NCI-H1436 (cell line): ENCODE data around the gene MEIOB.

Experiments
- DNase-seq: peaks from one replicate; lab custom pipeline; 2025; lab: John Stamatoyannopoulos, UW

The MEIOB gene

DNA sequence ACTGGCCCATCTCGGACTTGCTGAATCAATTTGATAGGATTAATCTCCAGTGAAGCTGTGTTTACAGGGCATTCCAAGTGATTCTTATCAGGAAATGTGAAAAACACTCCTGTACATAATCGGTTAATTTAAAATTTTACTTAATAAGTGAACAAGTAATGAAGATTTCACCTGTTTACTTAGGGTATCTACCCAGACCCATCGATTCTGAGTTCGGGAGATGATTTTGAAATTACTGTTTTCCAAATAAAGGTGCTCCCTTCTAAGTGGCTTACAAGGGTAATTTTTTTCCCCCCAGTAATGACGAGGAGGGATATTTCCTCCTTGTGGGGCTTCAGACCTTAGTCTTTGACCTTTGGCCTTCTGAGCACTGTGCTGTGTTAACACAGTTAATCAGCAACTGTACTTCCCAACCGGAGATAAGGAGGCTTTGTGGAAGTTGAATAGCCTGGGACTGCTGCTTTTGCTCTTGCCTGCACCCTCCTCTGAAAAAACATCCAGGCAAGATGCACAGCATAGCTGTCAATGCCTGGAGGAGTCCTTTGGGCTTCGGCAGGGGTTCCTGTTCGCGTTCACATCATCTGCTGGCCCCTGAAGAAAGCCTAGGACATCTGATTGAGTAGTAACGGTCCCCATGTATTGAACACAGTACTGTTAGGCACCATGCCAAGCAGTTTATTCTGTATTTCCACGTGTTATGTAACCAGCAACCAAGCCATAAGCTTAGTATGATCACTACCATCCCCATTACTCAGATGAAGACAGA, 43.1 kb downstream of the MEIOB start:
- DNase-seq, result no peak

DNA sequence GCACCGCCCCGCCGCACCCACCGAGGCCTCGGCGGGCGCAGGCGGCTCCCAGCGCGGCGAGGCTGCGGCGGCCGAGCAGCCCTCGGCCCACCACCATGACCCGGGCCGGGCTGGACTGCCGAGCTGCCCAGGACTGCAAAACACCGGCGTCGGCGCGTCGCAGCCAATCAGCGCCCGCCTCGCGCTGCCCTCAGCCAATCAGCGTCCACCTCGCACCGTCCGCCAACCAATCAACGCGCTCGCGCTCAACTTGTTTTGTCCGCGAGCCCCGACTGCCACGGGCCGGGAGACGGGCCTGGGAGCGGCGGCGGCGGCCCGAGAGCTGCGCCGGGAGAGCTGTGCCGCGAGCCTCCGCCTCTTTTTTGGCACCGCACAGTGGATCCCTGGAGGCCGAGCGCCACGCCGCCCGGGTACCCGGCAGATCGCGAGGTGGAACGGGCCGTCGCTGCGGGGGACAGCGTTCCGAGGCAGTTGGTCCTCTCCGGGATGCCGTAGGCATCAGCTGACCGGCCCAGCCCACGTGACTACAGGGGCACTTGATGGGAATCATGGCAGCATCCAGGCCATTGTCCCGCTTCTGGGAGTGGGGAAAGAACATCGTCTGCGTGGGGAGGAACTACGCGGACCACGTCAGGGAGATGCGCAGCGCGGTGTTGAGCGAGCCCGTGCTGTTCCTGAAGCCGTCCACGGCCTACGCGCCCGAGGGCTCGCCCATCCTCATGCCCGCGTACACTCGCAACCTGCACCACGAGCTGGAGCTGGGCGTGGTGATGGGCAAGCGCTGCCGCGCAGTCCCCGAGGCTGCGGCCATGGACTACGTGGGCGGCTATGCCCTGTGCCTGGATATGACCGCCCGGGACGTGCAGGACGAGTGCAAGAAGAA, 45.0 kb downstream of the MEIOB start, which contains the start of the genes FAHD1 and HAGH:
Gene FAHD1, plus strand, starts transcription at position 516 of the 883 bp plus-strand sequence. Its CDS starts 33 bp downstream, at position 549.
Gene HAGH, minus strand, starts transcription at position 135 of the 883 bp plus-strand sequence. Its CDS starts 38 bp downstream, at position 97.
- peak; percentile 78 for DNase-seq

DNA sequence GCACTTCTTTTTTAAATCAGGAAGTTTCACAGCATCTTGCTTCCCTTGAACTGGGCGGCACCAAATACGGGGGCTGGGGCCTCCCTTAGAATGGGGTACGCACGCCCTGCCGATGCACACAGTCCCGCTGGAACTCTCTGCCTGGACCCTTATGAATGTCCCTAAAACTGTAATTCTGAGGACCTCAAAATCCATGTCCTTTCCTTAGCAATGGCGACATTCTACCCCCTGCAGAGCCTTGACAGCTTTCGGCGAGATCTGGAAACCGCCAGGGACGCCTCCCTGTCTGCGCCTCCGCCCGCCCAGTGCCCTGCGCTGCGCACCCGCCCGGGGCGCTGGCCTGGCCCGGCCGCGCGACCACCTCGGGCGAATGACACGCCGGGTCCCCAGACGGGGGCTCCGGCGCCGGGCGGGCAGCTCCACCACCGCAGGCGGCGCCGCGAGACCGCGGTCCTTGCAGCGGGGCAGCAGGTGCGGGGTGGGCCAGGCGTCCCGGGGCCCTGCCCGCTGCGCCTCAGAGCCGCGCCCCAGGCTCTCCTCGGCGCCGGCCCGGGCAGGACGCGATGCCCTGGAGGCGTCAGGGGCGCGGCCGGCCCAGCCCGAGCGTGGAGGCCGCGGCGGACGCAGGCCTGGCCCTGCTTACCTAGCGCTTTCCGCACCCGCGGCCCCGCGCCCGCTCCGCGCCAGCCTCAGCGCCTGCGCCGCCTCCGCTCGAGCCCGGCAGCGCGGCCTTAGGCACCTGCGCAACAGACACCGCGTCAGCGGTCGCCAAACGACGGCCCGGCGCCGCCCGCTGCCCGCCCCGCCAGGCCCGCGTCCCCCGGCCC, 45.9 kb downstream of the MEIOB start:
- peak; percentile 56 for DNase-seq

DNA sequence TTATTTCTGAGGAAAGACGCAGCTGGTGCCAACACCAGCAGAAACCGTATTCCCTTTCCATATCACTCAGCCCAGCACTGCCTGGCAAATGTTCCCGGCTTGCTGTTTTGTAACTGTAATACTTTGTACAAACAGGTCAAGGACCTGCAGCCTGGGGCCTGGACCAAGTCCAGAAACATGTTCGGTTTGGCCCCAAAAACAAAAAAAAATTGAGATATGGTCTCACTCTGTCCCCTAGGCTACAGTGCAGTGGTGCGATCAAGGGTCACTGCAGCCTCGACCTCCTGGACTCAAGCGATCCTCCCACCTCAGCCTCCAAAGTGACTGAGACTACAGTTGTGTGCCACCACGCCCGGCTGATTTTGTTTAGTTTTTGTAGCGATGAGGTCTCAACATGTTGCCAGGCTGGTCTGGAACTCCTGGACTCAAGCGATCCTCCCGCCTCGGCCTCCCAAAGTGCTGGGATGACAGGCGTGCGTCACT, 46.5 kb downstream of the MEIOB start:
- no peak for DNase-seq

DNA sequence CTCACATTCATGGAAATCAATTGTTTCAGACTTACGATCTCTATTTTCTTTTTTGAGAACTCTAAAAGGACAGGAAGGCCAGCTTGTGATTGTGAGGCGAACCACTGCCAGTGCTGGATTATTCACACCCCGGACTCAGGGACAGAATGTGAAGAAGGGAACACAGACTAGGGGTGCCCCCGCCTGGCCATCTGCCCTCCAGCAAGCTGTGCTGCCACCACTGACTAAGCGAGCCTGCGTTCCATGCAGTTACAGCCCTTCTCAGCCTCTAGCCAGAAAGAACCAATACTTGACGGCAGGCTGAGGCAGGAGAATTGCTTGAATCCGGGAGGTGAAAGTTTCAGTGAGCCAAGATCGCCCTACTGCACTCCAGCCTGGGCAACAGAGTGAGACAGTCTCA, 48.1 kb downstream of the MEIOB start:
- DNase-seq, result no peak

DNA sequence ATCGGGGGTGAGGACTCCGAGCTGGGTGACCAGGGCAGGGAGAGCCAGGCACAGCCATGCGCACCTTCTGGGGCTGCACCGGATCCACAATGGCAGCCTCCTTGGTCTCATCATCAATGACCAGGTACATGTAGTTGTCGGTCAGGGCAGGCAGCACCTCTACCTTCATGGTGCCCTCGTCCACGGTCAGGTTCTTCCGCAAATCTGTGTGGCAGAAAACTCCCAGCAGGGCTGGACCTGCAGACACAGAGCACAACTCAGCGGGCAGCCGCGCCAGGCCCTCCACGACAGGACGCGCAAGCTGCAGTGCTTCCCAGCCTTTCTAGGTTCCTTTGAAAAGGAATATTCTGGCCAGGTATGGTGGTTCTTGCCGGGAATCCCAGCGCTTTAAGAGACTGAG, 49.2 kb downstream of the MEIOB start:
- DNase-seq, result no peak

DNA sequence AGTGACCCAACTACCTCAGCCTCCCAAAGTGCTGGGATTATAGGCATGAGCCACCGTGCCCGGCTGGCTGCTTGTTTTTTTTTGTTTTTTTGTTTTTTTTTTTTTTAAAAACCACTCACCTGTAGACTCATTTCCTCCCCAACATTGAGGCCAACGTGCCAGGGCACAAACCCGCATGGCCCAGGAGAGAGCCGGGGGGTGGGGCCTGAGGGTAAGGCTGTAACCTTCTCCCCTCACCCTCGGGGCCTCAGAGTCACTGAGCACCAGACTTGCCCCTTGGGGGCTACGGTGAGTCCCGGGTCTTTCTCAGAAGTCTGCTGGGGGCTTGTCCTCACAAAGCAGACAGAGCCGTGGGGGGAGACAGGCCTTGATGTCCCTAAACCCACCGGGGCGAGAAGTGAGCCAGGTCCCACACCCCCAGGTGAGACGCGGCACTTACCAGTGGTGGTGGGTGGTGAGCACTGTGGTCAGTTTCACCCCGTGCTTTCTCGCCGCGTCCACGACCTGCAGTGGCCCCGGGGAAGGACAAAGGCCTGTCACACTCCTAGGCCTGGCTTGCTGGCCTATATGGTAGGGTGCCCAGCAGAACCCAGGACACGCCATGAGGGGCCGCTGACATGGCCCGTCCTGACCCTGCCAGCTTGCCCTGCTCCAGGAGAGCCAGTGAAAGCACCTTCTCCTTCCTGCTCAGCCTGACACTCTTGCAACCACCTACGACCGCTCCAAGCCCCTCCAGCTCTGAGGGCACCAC, 49.9 kb downstream of the MEIOB start:
- no peak for DNase-seq

DNA sequence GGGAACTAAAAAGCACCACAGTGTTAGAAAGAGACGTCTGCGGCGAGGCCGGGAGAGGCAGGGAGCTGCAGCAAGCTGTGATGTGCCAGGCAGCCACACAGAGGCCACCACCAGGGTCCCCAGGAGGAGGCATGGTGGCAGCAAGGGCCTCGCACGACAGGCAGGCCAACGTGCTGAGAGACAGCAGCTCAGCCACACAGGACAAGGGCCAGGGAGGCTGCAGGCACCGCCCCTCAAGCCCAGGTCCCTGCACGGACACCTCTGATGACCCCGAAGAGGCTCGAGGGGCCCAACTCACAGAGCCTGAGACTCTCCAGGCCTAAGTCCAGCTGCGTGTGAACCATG, 51.0 kb downstream of the MEIOB start:
- no peak for DNase-seq

DNA sequence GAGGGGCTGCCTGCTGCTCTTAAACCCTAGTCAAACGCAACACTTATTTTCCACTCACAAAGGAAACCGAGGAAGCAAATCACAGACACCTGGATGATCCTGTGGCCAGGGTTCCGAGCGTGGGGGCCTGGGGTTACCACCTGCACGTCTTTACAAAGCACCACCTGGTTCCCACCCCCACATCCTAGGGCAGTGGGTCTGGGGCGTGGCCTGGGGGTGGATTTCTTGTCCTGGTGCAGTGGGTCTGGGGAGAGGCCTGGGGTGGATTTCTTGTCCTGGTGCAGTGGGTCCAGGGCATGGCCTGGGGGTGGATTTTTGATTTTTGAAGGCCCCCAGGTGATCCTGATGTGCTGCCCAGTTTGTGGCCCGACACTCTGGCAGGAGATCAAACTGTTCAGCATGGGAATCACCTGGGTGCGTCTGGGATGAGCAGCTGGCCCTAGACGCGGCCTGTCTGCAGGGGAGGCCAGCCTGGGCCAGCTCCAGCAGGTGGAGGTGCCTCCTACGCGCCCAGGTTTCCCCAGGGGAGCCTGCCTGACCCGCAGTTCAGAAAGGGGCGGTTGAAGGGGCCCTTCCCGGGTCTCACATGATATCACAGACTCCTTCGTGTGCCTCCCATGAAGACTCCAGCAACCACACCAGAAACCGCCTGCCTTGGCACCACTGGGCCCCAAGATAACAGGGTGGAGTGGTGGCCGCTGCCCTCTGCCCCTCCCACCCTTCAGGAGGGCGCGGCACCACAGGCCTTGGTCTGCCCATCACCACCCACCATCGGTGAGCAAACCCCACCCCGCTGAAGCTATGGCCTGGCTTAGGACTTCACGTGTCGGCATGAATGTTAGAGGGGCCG, 51.6 kb downstream of the MEIOB start:
- no peak for DNase-seq

DNA sequence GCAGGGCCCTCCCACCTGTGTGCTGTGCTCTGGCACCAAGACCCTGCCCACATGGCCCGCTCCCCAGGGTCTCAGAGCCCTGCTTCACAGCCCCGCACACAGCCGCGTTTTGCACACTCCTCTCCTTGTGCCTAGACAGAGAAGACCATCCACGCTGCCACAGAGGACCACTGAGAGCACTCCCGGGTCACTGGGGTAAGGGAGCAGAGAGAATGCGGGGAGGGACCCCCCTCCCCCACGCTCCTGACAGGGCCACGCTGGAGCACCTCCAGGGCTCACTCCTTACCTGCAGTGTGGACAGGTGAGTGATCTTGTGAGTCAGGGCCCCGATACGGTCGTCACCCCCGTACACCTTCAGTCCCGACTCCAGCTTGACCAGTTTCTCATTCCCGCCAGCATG, 52.4 kb downstream of the MEIOB start:
- no peak for DNase-seq

DNA sequence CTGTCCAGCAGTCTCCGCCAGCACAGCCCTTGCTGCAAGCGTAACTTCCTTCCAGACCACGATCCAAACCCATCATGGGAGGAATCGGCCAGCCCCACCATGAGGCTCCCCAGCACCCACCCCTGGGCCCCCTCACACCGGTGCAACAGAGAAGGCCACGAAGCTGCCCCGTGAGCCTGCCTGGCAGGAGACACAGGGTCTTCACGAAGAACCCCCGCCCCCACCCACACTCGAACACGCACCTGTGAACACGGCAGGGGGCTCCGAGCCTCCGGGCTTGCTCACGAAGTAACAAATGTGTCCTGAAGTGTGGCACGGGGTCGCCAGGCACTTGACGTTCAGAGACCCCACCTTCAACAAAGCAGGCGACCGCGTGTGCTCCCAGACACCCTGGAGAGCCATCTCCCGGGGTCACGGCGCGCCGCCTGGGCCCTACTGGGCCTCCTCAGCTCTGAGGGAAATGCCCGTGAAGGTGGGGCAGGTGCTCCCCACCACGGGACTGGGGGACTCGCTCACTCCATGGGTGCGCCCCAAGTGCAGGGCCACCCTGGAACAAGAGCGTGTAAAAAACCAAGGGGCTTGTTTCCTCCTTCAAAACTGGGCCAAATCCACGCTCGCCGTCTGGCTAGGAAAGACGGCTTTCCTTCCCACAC, 53.0 kb downstream of the MEIOB start:
- DNase-seq, result no peak

DNA sequence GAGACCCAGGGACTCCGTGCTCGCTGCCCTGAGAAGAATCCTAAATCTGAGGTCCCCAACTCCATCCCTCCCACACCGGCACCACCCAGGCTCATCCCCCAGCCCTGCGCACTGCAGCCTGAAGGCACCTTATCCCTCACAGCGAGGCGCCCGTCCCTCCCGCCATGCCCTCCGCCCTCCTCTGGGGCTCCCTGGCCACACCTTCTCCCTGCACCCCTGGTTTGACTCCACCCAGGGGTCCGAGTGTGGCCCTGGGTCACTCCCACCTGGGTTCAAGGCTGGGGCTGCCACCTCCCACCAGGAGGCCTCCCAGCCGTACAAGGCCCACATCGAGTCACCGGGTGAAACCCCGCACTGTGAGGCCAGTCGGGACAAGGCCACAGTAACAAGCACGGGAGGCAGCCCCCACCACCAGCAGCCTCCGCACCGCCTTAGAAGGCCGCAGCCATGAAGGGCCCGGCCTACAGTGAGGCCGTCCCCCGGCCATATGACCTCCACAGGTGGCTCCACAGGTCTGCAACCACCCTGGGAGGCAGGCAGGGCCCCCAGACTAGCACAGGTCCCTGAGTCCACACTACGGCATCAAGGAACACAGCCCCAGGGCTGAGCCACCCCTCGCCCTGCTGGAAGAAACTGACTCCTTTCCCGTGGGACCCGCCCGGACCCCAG, 53.6 kb downstream of the MEIOB start:
- no peak for DNase-seq

DNA sequence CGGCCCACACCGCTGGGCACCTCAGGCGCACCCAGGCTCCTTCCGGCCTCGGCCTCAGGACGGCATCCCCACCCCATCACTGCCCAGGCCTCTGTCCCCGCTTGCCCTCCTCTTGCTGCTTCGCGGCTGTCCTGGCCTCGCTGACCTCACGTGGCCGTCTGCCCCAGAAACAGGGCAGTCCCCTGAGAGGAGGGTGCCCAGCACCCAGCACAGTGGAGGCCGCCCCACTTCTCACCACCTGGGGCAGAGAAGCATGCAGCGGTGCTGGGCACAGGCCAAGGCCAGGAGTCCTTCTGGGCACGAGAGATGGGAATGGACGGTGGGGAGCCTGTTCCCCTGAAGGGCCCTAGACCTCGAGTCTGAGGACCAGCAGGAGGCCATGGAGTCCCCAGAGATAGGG, 54.2 kb downstream of the MEIOB start:
- DNase-seq, result no peak

DNA sequence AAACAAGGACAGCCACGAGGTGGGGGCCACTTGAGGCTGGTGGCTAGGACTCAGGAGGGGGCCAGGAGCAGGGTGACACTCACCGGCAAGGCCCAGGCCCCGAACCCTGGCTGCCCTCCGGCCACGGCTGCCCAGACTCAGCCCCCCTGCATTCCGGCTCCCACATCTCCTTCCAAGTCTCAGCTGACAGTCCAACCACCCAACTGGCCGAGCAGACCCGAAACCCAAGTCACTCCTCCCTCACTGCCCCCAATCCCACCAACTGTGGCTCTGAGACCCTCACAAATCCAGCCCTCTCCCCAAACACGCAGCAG, 54.7 kb downstream of the MEIOB start:
- no peak for DNase-seq

DNA sequence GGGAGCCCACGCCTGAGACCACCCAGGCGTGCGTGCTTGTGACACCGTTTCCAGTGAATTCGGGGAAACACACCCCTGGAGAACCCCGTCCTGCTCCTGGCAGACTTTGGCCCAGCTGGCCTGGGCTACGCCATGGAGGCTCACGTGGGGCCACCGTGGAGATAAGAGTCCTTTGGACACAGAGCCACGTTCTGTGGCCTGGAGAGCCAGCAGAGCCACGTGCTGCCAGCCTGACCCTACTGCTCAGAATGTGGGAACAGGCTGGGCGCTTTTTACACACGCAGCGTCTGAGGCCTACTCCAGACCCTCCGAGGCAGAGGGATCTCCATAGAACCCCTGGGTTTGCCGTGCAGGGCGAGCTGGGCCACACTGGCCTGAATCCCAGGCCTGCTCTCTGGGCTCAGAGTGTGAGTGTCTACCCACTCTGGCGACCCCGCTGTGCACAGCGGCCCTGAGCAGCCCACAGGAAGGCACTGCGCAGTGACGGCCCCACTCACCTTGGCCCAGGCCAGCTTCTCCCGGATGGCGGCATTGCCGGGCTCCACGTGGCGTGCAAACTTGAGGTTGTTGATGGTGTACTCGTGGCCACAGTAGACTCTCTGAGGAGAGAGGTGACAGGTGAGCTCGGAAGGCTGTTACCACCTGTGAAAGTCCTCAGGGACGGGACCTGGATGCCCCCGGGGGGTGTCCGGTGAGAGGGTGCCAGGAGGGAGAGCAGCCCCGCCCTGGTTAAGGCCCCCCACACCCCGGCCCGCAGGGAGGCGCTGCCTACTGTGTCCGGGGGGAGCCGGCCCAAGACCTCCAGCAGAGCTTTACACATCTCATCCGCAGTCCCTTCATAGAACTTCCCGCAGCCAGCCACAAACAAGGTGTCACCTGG, 55.3 kb downstream of the MEIOB start:
- no peak for DNase-seq

DNA sequence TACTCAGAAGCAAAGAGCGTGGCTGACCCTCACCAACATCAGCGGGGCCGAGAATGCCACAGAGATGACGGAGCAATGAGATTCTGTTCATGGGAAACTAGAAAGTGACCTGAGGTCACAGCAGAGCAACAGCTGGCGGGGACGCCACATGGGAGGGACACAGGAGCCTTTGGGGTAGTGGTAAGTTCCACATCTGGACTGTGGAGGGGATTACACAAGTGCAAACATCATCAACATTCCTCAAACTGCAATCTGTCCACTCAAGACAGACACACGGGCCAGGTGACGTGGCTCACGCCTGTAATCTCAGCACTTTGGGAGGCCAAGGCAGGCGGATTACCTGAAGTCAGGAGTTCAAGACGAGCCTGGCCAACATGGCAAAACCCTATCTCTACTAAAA, 56.5 kb downstream of the MEIOB start:
- no peak for DNase-seq

DNA sequence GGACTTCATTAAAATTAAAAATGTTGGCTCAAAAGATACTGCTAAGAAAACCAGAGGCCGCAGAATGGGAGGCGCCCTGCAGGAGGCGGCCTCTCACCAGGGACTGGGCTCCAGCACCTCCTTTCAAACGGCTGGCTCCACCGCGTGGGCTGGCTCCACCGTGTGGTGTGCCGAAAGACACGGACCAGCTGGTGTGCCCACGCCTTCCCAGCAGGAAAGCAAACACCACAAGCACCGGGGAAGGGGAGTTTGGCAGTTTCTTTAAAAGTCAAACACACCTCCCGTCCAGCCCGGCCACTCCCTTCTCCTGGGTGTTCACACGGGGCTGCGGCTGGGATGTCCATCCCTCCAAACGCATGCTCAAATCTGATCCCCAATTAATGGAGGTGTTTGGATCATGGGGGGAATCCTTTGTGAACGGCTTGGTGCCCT, 59.2 kb downstream of the MEIOB start:
- DNase-seq, result no peak

DNA sequence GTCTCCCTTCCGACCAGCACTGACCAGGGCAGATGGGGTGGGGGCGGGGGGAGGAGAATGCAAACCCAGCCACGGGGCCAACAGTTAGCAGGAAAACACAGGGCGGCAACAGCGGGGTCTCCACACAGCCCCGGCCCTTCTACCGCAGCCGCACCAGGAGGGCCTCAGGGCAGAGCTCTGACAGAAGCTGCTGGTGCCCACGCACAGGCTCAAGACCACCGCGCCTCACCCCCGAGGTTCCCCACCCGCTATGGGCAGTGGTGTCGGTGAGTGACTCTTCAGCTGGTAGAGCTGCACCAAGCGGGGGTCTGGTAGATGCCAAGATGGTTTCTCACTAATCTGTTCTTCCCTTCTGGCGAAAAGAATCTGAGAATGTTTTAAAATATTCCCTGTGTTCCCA, 61.4 kb downstream of the MEIOB start:
- no peak for DNase-seq

DNA sequence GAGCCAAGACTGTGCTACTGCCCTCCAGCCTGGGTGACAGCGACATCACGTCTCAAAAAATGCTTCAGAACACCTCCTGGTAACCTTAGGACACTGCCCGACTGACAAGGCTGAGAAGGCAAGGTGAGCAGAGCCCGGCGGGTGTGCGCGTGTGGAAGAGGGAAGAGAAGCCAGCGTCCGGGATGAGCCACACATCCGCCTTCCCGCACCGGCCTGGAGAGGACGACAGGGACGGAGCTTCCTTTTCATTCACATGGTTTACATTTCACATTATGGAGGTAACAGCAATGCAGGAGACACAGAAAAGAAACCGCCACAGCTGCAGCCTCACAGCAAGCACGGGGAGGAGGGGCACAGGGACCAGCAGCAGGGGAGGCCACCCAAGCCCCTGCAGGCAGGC, 61.9 kb downstream of the MEIOB start:
- DNase-seq, result no peak
